DMS114 treated with DMSO at 0.1 percent for 48 hours (cell line): ENCODE data around the gene GTF2E1.
"Not testable (repeated sequence)": the region's sequence is repeated elsewhere in the genome, so short reads cannot be mapped to it uniquely, and the experiment has no call there.

Experiments
- DNase-seq: peaks from one replicate; lab custom pipeline; 2025; ENCODE audit not compliant: unreplicated experiment; lab: John Stamatoyannopoulos, UW

The GTF2E1 gene

GRCh38 chr3:120742198-120742848, at the start of gene GTF2E1, which contains the start of gene RABL3:
GTF2E1 (plus strand) TSS chr3:120742744; CDS start chr3:120750553, 7,809 bp downstream.
RABL3 (minus strand) TSS chr3:120742516; CDS start chr3:120742507, 9 bp downstream.
- DNase-seq = peak; percentile 99

GRCh38 chr3:120693439-120694171, 48.9 kb upstream of the GTF2E1 start:
- DNase-seq = no peak

- no peak for DNase-seq
Measured at GRCh38 chr3:120699333-120699732, 43.2 kb upstream of the GTF2E1 start.

DNA sequence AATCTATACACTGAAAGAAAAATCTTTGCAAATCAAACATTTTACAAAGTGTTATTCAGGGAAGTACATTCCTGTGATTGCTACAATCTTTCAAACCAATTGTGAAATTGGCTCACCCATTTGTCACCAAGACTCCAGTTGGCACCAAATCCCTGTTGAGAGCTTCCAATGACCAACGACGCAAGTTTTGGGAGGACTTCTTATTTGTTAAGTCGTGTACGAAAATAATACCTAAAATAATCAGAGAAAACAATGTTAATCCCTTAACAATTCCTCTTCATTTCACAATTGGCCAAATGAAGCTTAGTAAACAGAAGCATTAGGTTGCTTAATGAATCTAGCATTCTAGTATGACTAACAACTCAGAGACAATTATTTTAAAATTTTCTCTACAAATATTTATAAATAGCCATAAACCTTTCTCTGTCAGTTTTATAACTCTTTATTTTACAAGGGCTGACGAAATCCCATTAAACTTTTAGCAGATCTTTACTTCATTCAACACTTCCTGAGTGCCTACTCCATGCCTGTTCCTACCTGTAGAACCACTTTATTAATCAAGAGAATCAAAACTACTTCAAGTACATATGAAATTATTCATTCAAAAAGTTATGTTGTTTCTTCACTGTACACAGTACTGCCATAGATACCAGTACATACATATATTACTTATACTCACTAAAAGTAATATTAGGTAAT, 36.5 kb upstream of the GTF2E1 start:
- DNase-seq = no peak

GRCh38 chr3:120706950-120707349, 35.6 kb upstream of the GTF2E1 start:
- no peak for DNase-seq

DNA sequence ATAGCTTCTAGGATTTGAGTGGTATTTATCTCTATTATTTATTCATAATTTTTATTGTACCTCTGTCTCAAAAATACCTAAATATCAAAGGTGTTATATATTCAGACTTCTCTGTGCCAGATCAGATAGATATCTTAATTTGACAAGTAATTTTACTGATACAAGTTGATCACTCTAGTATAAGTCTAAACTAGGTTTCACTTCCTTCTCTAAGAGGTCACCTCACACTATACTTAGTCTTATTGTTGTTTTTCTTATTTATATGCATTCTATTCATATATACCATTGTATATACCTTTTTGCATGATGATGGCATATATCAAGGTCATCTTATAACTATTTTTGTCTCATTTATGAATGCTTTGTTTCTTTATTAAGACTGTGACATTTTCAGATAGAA, 34.1 kb upstream of the GTF2E1 start:
- DNase-seq = no peak

- DNase-seq = no peak
Measured at GRCh38 chr3:120710369-120710768, 32.2 kb upstream of the GTF2E1 start.

DNA sequence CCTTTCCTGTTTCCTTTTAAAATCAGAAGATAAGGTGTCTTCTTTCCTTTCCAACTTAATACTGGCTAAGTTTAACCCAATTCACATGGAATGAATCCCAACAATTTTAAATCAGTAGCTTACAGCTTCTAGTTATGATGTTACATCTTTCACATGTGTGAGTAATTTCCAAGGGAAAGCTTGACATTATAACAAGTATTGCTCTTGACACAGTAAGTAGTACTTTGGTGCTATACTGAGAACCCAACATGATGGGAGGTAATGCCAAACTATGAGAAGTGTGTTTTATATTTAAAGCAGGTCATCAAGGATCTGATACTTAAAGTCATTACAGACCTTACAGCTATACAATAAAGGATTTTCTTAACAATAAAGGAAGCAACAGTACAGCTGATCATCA, 29.3 kb upstream of the GTF2E1 start:
- DNase-seq = no peak

- not testable (repeated sequence) for DNase-seq
Measured at GRCh38 chr3:120719167-120719834, 23.2 kb upstream of the GTF2E1 start.

GRCh38 chr3:120726791-120727190, 15.8 kb upstream of the GTF2E1 start:
- DNase-seq = no peak

GRCh38 chr3:120730576-120731542, 11.7 kb upstream of the GTF2E1 start:
- DNase-seq = no peak

- not testable (repeated sequence) for DNase-seq
Measured at GRCh38 chr3:120738006-120738405, 4.5 kb upstream of the GTF2E1 start.

DNA sequence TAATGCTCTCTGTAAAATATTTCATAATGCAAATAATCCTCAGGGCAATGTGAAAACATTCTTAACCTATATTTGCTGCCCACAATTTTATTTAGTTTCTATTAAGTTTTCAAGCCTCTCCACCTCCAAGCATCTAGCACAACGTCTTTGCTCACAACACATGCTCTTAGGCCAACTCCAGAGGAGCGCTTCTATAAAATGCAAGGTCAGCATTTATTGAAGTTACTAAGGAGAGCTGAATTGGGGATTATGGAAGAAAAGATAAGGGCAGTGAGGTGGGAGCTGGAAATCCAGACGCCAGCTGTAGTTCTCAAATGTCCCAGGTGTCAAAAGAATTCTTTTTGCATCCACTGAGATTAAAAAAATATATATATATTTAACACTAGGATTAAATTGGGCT, 1.2 kb upstream of the GTF2E1 start:
- no peak for DNase-seq

GRCh38 chr3:120741837-120742197, 727 bp upstream of the GTF2E1 start:
- DNase-seq = no peak

DNA sequence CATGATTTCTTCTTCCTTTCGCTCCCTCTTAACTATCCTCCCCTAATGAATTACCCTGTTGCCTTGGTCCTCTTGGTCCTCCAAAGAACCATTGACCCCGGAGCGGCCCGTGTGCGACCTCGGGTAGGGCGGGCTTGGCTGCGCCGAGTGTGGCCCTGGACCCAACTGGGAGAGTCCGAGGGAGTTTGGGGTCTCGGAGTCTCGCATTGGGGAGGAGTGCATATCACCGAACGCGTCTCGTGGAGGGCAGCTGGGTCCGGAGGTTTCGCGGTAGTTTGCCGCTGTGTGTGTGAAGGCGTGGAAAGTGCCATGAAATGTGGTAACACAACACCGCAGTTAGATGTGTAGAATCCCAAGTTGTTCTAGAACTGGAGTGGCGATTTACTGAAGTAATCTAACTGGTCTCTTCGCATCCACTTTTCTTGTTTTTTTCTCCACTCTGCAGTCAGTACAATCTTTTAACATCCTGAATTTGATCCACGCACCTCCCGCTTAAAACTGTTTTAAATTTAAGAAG, 363 bp downstream of the GTF2E1 start:
- DNase-seq = no peak

DNA sequence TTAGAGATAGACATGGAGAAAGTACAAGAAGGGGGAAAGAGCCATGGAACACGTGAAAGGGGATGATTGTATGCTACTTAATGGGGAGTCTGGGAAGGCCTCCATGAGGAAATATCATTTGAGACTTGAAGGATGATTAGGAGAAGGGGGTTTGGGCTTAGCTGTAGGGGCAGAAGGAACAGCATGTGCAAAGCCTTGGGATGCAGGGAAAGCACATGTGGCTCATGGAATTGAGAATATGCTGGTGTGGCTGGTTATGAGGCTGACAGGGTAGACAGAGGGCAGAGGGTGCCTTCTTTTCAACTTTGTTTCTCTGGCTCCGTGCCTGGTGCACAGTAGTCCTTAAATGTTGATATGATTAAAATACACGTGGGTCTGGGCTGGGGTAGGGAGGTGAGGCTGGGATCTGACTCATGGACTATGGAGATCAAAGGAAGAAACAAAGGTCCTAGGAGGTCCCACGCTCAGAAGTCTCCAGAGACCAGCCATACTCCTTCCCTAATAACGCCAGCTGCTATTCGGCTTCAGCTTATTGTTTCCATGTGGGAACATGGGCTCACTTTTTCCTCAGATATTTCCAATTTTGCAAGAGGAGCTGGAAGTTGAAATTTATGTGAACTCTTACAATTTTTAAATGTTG, 1.1 kb downstream of the GTF2E1 start:
- no peak for DNase-seq

DNA sequence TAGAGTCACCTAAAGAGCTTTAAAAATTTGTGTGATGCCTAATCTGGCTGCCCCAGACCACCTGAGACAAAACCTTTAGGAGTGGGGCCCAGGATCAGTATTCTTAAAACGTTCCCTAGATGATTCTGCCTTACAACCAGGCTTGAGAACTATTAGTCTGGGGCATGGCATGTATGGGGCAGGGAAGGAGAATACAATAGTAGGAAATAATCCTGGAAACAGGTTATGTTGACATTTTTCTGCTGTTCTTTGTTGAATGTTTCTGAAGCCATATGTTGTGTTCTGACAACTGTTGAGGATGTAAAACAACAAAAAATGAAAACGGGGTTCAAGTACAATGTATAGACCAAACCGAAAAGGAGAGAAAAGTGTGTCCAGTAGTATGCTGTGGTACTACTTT, 2.9 kb downstream of the GTF2E1 start:
- DNase-seq = no peak

- no peak for DNase-seq
Measured at GRCh38 chr3:120749843-120750242, 7.3 kb downstream of the GTF2E1 start.

DNA sequence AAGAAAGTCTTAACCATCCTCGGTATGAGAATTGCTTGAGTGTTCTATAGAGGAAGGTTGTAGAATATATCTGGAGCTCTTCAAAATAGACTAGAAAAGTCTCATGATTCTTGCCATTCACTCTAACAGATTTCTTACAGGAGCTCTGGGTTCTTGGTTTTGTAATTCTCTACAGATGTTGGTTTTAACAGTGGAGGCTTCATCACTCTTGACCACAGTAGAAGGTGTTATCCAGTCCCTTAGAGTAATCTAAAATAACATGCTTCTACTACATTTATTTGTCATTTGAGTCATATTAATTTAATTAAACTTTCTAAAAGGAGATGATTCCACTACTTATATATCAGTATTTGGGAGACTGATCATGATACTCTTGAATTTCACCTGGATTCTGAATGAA, 9.7 kb downstream of the GTF2E1 start:
- DNase-seq = no peak

GRCh38 chr3:120752865-120753264, 10.3 kb downstream of the GTF2E1 start:
- DNase-seq = no peak
